ENCODE data around the gene DHRS12.

The DHRS12 gene

GRCh38 chr13:51726446-51727193 lies 77.3 kb downstream of the DHRS12 start:
- no peaks in the 10 kb centered on the region for H3K79me2 ChIP-seq (ENCODE audit: insufficient read depth, low read depth)

GRCh38 chr13:51724721-51725120 lies 79.2 kb downstream of the DHRS12 start:
- Histone ChIP-seq H4K20me1 (ENCODE audit: insufficient read depth) (no peaks in the 10 kb centered on the region), H3K27ac (no peak overlapping the region), H3K4me3 (IDR thresholded peaks at IDR 0.05; ENCODE audit: insufficient read depth, low read depth, low read length) (no peak overlapping the region), H3K4me1 (ENCODE audit: low read depth, poor library complexity, severe bottlenecking) (peaks cover 16% of the 10 kb centered on the region), H3K4me2 (no peak overlapping the region), H3K79me2 (ENCODE audit: insufficient read depth, low read depth) (no peaks in the 10 kb centered on the region), H3K36me3 (ENCODE audit: insufficient read depth) (no peaks in the 10 kb centered on the region), H2AFZ (ENCODE audit: low read depth) (no peak overlapping the region), H3K9ac (no peak overlapping the region), H3K27me3 (ENCODE audit: insufficient read depth, low read depth) (no peaks in the 10 kb centered on the region)
- no peak for TF ChIP-seq CTCF (conservative IDR thresholded peaks at IDR 0.05; ENCODE audit: low read depth, low read length)

More at GRCh38 chr13:51726446-51727193, 77.3 kb downstream of the DHRS12 start:
- no peak for TF ChIP-seq CTCF (conservative IDR thresholded peaks at IDR 0.05; ENCODE audit: low read depth, low read length)
- Histone ChIP-seq H4K20me1 (ENCODE audit: insufficient read depth) (no peaks in the 10 kb centered on the region), H2AFZ (ENCODE audit: low read depth) (no peak overlapping the region), H3K9ac (no peak overlapping the region), H3K4me1 (ENCODE audit: low read depth, poor library complexity, severe bottlenecking) (peaks cover 8% of the 10 kb centered on the region), H3K4me3 (IDR thresholded peaks at IDR 0.05; ENCODE audit: insufficient read depth, low read depth, low read length) (no peak overlapping the region), H3K27me3 (ENCODE audit: insufficient read depth, low read depth) (no peaks in the 10 kb centered on the region), H3K27ac (no peak overlapping the region), H3K36me3 (ENCODE audit: insufficient read depth) (no peaks in the 10 kb centered on the region), H3K4me2 (no peak overlapping the region)

GRCh38 chr13:51723529-51723928 lies 80.4 kb downstream of the DHRS12 start:
- Histone ChIP-seq H3K79me2 (ENCODE audit: insufficient read depth, low read depth) (no peaks in the 10 kb centered on the region), H3K4me2 (no peak overlapping the region), H3K36me3 (ENCODE audit: insufficient read depth) (no peaks in the 10 kb centered on the region)

GRCh38 chr13:51721496-51721895 lies 82.5 kb downstream of the DHRS12 start:
- H3K27me3 ChIP-seq (ENCODE audit: insufficient read depth, low read depth), result no peaks in the 10 kb centered on the region
- no peak overlapping the region for H3K27ac ChIP-seq
- H3K4me3 ChIP-seq (IDR thresholded peaks at IDR 0.05; ENCODE audit: insufficient read depth, low read depth, low read length), result no peak overlapping the region
- peaks cover 16% of the 10 kb centered on the region for H3K4me1 ChIP-seq (ENCODE audit: low read depth, poor library complexity, severe bottlenecking)
- H3K9ac ChIP-seq, result no peak overlapping the region
- H3K36me3 ChIP-seq (ENCODE audit: insufficient read depth), result no peaks in the 10 kb centered on the region
- H4K20me1 ChIP-seq (ENCODE audit: insufficient read depth), result no peaks in the 10 kb centered on the region
- no peak overlapping the region for H2AFZ ChIP-seq (ENCODE audit: low read depth)
- H3K79me2 ChIP-seq (ENCODE audit: insufficient read depth, low read depth), result no peaks in the 10 kb centered on the region
- H3K4me2 ChIP-seq, result no peak overlapping the region
- no peak for TF ChIP-seq CTCF (conservative IDR thresholded peaks at IDR 0.05; ENCODE audit: low read depth, low read length)

More at GRCh38 chr13:51723529-51723928, 80.4 kb downstream of the DHRS12 start:
- Histone ChIP-seq H2AFZ (ENCODE audit: low read depth) (no peak overlapping the region), H3K4me1 (ENCODE audit: low read depth, poor library complexity, severe bottlenecking) (peaks cover 16% of the 10 kb centered on the region), H4K20me1 (ENCODE audit: insufficient read depth) (no peaks in the 10 kb centered on the region), H3K9ac (no peak overlapping the region), H3K4me3 (IDR thresholded peaks at IDR 0.05; ENCODE audit: insufficient read depth, low read depth, low read length) (no peak overlapping the region), H3K27ac (no peak overlapping the region), H3K27me3 (ENCODE audit: insufficient read depth, low read depth) (no peaks in the 10 kb centered on the region)
- TF ChIP-seq CTCF (conservative IDR thresholded peaks at IDR 0.05; ENCODE audit: low read depth, low read length), result no peak

All from KMS-11 (cell line).